ENCODE data around the gene KRT4.
"Not testable (repeated sequence)": the region's sequence is repeated elsewhere in the genome, so short reads cannot be mapped to it uniquely, and the experiment has no call there.

KRT4 gene

DNA sequence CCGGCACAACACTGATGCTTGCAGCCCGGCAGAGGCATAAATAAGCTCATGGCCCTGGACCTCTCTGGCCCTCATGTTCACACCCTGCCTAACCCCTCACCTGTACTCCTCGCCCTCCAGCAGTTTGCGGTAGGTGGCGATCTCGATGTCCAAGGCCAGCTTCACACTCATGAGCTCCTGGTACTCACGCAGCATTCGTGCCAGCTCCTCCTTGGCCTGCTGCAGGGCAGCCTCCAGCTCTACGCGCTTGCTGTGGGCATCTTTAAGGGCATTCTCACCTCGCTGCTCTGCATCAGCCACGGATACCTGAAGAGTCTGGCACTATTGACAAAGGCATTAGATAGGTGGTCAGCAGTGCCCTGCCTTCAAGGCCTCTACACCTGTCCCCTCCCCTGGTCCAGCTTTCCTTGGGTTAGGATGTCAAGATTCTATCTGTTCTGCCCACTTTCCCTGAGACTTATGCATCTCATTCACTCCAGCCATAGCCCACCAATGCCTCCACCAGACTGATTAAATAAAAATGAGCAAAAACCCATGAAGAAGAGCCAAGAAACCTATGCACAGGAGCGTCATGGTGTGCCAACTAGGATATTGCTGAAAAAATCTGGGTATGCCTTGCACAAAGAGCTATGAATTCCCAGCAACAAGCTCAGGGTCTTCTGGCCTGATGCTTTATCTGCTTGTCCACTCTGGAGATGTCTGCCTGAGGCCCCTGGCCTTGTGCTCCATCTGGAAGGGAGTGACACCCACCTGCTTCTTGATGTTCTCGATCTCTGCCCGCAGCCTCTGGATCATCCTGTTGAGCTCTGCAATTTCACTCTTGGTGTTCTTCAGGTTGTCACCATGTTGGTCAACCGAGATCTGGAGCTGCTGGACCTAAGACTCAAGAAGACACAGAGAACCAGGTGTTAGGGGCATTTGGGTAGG, 6.1 kb downstream of the KRT4 start:
- no peak for DNase-seq

DNA sequence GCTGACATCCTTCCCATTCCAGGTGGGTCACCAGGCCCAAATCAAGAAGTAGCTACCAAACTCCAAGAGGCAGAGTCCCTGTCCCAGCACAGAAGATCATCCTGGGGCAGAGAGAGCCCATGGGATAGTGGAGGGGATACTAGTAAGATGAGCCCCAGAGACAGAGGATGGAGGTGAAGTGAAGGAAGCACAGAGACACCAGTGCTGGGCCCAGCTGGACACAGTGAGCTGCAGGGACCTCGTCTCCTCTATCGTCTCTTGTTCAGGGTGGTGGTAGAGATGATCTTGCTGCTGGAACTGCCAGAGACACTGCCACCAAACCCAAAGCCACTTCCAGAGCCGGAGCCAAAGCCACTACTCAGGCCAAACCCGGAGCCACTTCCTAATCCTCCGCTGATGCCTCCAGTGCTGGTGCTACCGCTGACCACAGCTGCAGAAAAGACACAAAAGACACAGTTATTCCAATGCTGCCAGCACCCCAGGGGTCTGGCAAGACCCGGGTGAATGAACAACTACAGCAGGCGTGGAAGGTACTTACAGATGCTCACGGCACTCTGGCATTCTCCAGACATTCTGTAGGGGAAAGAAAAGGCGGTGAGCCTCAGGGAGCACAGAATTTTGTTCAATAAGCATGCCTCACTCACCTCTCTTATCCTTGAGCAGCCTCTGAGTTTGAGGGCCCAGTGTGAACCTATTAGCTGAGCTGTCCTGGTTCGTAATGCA, 6.9 kb downstream of the KRT4 start:
- DNase-seq = no peak

DNA sequence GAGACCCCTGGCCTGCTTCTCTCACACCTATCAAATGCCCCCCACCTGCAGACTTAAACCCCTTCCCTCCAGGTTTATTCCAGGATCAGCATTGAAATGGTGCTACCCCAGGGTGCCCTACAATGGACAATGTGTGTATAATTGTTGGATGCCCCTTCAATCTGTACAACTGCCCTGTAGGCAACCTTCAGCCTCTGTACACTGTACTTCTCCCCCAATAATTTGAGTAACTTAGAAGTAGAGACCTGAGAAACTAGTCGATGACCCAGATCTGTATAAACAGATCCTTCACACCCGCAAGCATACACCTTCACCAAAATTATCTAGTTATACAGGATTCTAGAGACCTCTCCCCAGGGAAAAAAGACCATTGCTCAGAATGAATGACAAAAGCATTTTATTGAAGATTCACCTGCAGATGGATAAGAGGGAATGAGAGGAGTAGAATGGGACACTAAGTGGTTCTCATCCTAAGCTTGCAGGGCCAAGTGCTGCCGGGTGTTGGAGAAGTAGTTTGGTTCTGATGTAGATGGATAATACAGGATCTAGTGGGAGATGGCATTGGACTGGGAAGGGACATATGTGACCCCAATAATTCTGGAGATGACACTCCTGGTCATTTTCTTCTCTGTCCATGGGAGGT, 7.6 kb downstream of the KRT4 start:
- DNase-seq = no peak

DNA sequence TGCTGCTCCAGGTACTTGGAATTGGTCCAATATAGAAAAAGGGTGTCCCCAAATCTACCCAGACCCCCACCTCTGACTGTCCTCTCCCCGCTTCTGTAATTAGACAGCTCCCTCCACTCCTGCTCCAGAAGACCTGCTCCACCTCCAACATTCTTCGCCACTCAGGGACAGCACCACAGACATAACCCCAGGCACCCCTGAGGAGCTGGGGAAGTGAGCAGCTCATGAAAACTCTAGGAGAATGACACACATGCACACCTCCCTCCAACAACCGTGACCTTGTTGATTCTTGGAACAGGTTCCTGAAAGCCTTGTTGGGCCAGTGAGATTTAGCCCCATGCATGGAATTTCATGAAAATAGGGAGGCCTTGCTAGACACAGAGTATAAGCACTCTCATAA, 8.2 kb downstream of the KRT4 start:
- DNase-seq = no peak

DNA sequence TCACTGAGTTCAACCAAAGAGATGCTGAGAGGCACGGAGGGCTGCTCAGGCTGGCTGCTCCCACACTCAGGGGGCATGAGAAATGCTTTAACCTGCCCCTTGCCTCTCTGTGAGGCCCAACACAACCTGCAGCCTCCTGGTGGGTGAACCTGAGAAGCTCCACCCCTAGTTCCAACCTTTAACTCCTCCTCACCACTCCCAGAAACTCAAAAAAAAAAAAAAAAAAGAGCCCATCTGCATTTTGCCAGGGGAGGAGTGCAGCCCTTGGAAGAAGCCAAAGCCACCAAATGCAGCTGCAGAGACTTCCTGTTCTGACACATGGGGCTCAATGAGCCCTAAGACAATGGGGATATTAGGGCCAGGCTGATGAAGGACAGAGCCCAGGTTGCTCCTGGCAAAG, 8.9 kb downstream of the KRT4 start:
- no peak for DNase-seq

DNA sequence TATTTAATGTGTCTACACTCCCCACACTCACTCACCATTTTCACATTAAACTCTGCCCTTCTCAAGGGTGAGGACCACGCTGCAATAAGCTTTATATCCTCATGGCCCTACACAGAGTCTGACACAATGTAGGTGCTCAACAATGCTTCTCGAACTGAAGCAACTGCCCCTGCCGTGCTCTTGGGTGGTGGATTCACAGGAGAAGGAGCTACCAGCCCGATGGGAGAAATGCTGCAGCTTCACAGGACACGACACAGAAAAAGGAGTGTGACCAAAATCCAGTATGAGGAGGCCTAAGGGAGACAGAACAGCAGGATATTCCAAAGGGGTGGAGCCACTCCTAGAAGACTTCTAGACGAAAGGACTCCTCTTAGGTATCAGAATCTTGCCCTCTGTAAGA, 11.5 kb downstream of the KRT4 start:
- DNase-seq = no peak

DNA sequence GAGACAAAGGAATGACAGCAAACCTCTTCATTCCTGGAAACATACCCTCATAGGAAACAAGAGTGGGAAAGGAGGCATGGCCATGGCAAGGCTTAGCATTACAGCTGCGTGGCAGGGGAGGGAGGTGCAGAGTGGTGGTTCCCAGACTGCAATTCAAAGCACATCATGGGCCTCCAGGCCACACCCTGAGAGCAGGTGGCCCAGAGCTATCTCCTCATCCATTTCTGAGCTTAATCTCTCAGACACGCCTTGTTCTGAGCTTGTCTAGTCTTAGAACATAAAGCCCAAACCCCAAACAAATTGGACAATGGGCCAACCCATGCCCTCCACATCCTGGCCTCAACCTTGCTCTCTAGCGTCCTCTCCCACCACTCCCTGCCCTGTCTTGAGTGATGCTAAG, 12.1 kb downstream of the KRT4 start:
- no peak for DNase-seq

DNA sequence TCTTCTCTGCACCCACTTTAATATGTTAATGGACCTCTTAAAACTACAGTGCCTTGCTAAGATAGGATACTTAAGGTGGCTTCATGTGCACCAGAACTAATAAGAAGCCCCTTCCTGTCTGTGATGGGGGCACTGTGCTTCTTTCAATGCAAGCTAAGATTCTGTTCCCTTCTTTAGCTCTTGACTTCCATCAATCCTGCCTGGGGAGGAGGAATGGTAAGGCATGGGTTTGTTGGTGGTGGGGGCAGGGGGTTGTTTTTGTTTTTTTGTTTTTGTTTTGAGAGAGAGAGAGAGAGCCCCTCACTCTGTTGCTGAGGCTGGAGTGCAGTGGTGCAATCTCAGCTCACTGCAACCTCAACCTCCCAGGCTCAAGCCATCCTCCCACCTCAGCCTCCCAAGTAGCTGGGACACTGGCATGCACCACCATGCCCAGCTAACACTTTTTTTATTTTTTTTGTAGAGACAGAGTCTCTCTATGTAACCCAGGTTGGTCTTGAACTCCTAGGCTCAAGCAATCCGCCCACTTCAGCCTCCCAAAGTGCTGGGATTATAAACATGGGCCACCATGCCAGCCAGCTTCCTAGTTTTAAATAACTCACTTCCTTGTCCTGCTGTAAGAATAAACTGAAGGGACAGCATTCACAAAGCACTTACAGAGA, 13.5 kb downstream of the KRT4 start:
- no peak for DNase-seq

DNA sequence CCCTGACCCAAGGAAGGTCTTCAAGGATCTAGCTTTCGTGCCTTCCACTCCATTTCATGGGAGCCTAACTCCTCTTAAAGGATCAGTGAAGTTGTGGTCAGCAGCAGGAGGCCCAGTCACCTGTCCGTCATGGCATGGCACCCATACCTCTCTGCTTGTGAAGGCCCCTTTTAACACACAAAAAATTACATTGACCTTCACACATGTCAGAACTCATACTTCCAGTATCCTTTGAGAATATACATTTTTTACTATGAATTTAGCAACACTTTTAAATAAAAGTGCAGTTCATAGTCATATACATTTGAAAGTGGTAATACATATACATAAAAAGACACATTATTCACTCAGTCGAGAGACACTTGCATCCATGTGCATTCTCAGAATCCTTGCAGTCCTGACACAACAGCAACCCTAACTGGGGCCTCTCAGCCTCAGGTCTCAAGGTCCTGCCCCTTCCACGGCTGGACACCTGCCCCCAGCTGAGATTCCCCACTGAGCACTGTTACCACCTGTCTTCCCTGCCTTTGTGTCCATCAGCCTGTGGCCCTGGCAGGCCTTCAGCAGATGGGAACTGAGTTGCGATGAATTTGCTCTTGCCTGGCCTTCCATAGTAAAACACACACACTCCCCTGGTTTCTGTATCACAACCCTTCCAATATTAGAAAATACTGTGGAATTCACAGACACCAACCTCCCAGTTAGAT, 14.3 kb downstream of the KRT4 start:
- DNase-seq = no peak

DNA sequence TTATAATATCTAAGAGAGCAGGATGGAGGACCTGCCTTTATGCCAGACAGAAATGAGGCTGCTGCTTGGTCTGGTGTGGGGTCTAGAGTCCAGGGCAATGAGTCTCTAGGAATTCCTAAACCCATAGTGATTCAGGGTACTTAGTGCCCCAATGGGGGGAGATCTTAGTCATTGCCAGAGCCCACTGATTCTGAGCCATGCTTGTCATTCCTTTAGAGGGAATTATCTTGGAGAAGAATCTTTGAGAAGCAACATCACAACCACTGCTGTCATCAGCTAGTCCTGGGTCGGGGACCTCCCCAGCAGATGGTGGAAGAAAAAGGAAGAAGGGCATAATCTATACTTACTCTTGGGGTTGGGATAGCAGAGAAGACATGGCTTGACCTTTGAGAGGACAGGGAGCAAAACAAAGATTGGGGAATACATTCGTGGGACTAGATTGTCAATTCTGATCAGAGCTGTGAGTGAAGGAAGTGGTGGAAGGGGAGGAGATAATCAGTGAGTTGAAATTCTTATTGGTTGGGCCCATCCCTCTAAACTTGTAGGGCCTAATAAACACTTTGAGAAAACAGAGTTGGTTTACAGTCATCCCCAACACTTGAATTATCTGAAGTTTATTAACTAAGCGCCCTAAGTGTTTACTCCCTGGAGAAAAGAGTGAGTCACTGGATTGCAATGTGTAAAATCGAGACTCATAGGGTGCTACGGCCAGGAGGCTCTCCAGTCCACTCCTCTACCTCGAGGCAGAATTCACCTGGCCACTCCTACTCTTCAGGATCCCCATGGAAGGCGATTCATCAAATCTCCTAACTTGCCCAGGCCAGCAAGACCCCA, 15.0 kb downstream of the KRT4 start:
- DNase-seq = no peak

DNA sequence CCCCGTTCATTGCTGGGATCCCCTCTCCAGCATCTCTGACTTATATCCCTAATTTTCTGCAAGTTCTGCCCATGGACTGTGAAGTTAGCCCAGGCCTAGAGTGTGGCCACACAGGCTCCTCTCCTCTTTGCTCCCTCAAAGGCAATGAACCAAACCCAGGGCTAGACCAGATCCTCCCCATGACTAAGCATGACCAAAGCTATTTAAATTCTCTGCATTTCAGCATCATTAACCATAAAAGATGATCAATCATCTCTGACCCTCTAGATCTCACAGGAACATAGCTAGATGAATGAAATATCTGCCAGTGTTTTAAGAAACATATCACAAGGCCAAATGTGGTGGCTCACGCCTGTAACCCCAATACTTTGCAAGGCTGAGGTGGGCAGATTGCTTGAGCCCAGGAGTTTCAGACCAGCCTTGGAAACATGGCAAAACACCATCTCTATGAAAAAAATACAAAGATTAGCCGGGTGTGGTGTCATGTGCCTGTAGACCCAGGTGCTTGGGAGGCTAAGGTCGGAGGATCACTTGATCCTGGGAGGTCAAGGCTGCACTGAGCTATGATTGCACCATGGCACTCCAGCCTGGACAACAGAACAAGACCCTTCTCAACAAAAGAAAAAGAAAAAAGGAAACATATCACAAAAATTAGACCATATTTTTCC, 15.8 kb downstream of the KRT4 start:
- no peak for DNase-seq

DNA sequence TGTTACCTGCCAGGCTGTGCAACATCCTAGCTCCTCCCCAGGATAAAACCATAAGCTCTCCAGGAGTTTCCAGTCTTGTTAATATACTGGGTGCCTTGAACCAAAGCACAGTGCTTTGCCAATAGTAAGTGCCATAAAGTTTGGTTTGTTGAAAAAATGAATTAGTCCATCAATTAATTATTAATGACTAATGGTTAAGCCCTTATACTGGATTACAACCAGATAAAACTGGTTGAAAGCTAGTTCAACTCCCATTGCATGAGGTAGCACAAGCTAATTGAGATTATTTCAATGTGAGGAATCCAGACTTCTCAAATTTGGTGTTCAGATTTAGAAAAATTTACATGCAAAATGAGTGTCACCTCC, 16.4 kb downstream of the KRT4 start:
- DNase-seq = no peak

DNA sequence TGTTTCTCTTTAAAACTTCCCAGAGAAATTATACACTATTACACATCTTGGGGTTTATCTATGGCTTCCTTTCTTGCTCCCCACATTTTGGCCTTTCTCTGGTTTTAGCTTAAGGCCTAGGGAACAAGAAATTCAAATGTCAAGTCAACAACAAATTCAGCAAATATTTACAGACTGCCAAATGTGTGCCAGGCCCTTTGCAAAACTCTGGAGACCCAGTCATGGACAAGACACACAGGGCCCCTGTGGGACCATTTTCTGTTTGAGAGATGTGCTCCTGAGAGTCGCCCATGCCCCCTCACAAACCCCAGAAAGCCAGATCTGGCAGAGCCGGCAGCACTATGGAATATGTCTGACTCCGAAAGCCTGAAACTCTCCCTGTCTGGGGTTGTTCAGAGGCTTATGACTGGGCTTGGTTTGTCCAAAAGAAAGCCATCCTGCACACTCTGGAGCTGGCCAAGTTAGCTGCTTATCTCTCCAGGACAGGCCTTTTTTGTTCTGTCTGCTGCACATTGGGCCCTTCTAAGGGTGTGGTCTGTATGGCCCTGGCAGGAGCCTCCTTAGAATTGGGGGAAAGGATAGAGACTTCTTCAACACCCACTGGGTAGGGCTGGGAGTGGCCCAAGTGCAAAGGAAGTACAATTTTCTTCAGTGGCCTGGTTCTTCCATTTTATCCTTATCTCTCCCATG, 16.9 kb downstream of the KRT4 start:
- no peak for DNase-seq

DNA sequence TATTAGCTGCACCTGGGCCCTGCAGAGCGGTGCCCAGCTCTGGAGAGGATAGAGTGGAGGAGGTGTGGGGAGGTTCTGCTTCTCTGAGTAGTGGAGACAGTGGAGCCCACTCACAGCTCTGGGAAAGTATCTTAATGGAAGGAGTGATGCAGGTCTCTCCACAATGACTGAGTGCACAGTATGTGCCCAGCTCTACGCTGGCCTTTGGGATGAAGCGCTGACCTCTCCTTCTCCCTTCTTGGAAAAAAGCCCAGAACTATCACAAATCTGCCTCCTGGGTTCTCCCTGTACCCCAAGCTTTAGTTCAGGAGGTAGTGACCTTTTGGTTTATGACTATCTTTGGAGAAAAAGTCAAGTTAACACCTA, 17.5 kb downstream of the KRT4 start:
- no peak for DNase-seq

DNA sequence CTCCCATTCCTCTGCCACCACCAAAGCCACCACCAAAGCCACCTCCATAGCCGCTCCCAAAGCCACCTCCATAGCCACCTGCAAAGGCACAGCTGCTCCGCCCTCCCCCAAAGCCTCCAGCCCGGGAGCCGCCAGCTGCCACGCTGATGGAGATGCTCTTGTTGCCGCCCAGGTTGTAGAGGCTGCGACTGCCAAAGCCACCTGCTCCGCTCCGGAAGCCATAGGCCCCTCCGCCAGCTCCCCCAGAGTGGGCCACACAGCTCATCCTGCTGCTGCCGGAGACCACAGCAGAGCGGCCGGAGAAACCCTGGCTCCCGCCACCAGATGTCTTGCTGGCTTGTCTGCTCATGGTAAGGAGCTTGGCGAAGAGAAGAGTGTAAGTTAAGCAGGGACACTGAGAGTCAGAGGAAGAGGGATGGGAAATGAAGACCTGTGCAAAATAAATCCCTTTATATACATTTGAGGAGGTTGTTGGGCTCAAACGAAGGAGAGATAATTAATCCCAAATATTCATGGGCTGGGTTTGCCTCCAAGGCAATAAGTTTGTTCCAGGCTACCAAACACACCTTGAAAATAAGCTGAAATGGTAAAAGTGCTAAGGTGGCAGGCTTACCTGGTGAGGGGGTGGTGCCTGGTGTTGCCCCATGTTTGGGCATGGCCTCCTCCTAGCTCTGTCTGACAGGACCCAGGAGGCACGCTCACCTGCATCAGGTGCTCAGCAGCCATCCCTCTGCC, 18.1 kb downstream of the KRT4 start, which contains the start of gene KRT3:
Gene KRT3 (minus strand): TSS at position 424 of the 735 bp plus-strand sequence. CDS start 75 bp downstream, at position 349.
- DNase-seq = no peak

DNA sequence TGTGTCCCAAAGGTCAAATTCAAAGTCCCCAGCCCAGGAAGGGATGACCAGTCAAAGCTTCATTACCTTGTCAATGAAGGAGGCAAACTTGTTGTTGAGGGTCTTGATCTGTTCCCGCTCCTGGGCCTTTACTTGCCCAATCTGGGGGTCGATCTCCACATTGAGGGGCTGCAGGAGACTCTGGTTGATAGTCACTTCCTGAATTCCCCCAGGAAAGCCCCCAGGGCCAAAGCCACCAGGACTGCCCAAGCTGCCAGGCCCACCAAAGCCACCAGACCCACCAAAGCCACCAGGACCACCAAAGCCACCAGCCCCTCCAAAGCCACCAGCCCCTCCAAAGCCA, 18.6 kb downstream of the KRT4 start:
- not testable (repeated sequence) for DNase-seq

DNA sequence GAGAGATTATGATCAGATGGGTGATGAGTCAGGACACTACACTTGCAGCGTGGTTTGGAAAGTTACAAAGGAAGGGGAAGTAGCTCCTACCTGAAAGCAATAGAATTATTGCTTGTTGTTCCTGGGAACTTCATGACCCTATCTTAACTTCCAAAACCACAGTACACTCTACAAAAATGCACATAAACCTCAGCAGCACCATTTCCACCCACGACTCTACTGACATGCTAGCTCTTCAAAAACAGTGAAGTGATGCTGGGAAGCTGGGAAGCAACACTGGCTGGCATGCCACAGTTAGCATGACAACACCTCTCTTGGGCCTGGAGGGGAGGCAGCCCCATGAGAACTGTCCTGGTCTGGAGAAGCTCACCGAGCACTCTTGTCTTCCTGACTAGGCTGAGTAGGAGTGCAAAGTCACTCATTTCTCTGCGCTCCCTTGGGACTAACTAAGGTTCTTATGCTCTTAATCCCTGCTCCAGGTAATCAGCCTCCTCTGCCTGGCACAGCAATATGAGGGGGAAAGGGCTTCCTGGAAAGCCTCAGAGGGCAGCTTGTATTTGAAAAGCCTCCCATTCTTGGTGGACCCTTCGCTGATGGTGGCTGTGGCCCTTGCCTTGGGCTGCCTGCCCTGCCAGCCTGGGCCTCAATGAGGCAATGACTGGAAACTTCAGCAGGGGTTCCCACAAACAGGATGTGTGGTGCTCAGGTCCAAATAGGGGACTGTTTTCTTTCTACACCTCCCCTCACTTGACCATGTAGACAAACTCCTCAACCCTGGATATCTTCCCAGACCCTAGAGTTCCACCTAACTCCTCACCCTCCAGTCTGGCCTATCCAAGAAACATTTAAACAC, 19.2 kb downstream of the KRT4 start:
- DNase-seq = no peak

DNA sequence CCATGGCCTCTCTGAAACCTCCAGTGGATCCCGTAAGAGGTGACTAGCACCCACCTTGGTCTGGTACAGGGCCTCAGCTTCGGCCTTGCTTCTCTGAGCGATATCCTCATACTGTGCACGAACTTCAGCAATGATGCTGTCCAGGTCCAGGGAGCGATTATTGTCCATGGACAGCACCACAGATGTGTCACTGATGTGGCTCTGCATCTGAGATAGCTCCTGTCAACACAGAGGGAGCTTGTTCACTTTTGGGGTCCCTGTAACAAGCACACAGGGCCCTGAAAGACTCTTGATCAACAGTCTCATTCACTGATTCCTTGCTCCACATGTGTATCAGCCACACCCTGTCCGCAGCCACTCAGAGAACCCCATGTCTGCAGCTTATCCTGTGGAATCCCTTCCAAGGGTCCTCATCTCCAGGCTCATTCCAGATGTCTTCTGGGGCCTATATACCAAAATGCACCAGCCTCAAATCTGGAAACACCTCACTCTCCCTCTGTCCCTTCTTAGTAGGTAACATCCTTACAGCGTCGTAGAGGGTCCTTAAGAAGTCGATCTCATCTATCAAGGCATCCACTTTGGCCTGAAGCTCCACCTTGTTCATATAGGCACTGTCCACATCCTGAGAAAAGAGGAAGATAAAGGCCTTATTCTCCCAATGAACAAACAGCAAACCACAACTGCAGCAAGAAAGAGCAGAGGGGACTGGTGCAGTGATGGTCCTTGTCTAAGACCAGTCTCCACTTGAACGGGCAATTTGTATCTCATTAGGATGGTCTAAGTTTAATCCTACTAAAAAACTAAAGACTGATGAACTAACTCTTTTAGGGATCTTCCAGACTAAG, 21.5 kb downstream of the KRT4 start:
- DNase-seq = no peak
